Lower leg skin (tissue), 3 donors: ENCODE results near the gene CYB5R2.

Source experiments
- CTCF ChIP-seq, 3 donors: fragments of 450-650 bp; IDR thresholded peaks; one replicate each; pipeline ENCODE4 v1.5.1; 2016; ENCODE audit warnings: antibody characterized with exemption in 3 of 3, mild to moderate bottlenecking in 3 of 3, moderate library complexity in 2 of 3
- POLR2A ChIP-seq, 2 donors: fragments of 450-650 bp; IDR thresholded peaks; one replicate each; pipeline ENCODE4 v1.6.1; 2016 to 2017; ENCODE audit warnings: antibody characterized with exemption in 2 of 2, mild to moderate bottlenecking in 1 of 2, moderate library complexity in 1 of 2

- TF ChIP-seq CTCF (IDR thresholded peaks at IDR 0.05) (no peak), POLR2A (IDR thresholded peaks at IDR 0.05) (no peak)
Observed at GRCh38 chr11:7670641-7671040, 2.7 kb downstream of the CYB5R2 start.
